GM19397 (cell line): ENCODE results near the gene CARD11.

Experiments used
- ATAC-seq: cut with Tn5 transposase; IDR thresholded peaks from one replicate; pipeline ENCODE4 v1.9.1; 2021; ENCODE audit warnings: mild to moderate bottlenecking, moderate library complexity; ENCODE audit not compliant: unreplicated experiment

Gene CARD11

DNA sequence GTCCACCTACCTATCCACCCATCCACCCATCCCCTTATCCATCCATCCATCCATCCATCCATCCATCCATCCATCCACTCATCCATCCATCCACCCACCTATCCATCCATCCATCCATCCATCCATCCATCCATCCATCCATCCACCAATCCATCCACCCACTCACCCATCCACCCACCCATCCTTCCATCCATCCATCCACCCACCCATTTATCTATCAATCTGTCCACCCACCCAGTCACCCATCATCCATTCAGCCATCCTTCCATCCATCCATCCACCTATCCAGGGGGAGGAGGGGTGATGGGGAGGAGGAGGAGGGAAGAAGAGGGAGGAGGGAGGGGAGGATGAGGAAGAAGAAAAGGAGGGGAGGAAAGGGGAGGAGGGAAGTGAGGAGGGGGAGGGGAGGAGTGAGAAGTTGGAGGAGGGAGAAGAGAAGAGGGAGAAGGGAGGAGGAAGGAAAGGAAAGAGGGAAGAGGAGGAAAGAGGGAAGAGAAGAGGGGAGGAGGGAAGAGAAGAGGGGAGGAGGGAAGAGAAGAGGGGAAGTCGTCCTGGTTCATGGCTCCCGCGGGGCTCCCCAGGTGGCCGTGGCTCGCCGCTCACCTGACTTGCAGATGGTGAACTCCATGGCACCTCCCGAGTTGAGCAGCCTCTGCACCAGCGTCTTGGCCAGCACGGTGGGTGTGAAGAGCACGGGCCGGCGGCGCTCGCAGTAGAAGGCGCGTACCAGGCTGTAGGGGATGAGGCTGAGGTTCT lies 130.8 kb downstream of the CARD11 start:
- no peak for ATAC-seq

GRCh38 chr7:2911466-2911865 lies 132.2 kb downstream of the CARD11 start:
- ATAC-seq = no peak

- ATAC-seq = no peak
These were observed 134.1 kb downstream of the CARD11 start for GRCh38 chr7:2909471-2910039.

- ATAC-seq = no peak
These were observed 134.6 kb downstream of the CARD11 start for GRCh38 chr7:2909043-2909442.

GRCh38 chr7:2908103-2908683 lies 135.5 kb downstream of the CARD11 start:
- ATAC-seq = no peak

- ATAC-seq = no peak
These were observed 137.3 kb downstream of the CARD11 start for GRCh38 chr7:2906197-2906931.

DNA sequence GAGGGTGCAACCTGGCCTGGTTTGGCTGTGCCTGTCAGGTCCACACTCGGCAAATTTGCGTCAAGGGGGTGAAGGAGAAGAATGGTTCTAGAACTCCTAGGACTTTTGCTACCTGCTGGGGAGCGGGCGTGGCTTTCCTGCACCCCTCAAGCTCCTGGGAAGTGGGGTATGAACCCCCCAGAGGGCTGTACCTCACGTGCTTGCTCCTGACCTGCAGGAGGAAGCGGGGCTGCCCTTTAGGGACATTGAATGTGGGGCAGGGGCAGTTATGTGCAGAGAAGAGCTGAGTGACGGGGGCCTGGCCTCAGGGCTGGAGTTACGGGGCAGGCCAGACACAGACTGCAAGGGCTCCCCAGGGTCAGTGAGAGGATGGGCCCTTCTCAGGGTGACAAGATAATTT lies 138.2 kb downstream of the CARD11 start:
- no peak for ATAC-seq

GRCh38 chr7:2905027-2905426 lies 138.6 kb downstream of the CARD11 start:
- ATAC-seq = no peak

DNA sequence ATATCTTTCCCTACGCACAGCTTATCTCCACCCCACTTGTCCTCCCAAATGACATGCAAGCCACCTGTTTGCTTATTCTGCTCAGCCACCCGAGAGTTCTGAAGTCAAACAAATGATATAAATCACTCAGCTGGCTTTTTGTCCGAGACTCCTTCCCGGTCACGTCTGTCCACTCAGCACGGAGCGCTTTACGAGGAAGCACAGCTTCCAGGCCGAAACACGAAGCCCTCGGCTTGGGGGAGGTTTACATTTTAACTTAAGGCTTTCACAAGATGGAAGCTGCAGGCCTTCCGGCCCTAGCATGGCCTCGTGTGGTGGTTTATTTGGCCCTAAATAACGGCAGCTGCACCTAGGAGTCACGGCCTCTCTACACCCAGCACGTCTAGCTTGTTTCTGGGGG lies 139.5 kb downstream of the CARD11 start:
- no peak for ATAC-seq

GRCh38 chr7:2903682-2904162 lies 139.9 kb downstream of the CARD11 start:
- ATAC-seq = no peak

DNA sequence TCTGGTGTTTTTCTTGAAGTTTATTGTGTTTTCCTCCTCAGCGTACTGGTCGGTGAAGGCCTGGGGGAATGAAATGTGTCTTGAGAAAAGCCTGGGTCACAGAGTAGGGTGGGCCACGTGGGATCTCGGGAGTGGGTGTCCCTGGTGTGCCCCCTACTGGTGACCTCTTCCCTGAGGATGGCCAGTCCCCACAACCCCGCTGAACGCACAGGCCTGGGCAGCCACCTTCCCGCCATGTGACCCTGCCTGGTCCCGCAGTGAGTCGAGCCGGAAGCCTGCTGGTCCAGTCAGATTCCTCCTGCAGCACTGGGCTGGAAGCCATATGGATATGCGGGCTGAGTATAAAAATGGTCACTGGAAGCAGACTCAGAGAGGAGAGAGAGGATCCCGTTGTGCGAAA lies 146.6 kb downstream of the CARD11 start:
- no peak for ATAC-seq

DNA sequence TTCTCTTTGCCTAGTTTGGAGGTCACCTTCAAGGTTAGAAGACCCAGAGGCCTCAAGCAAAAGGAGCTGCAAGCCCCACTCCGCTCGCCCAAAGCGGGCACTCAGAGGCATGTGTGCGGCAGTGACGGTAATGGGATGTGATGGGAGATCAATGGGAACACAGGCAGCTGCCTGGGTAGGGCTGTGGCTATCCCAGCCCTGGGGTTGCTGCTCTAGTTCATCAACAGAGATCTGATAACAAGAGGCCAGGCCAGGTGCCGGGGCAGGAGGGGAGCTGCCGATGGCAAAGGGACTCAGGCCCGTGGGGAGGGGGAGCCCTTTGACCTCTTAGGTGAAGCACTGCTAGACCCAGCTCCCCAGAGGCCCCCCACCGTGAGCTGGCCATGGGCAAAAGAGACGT lies 147.5 kb downstream of the CARD11 start:
- no peak for ATAC-seq

- peak; percentile 64 for ATAC-seq
These were observed 149.3 kb downstream of the CARD11 start for GRCh38 chr7:2894118-2894940.

DNA sequence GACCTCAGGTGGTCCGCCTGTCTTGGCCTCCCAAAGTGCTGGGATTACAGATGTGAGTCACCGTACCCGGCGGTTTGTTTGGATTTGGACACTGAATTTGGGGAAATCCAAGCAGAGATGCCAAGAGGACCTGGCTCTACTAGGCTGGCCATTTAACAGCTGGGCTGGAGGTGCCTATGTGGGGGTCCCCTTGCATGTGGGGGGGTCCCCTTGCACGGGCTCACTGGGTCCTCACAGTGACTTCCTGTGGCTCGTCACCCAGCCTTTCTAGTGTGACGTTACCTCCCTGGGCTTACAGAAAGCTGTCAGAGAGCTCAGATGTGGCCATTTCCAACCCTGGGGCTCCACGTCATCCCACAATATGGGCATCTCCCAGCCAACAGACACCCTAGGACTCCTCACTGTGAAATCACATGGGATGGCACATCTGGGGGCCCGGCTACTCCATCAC lies 150.2 kb downstream of the CARD11 start:
- no peak for ATAC-seq

- ATAC-seq = no peak
These were observed 151.1 kb downstream of the CARD11 start for GRCh38 chr7:2892549-2892948.

DNA sequence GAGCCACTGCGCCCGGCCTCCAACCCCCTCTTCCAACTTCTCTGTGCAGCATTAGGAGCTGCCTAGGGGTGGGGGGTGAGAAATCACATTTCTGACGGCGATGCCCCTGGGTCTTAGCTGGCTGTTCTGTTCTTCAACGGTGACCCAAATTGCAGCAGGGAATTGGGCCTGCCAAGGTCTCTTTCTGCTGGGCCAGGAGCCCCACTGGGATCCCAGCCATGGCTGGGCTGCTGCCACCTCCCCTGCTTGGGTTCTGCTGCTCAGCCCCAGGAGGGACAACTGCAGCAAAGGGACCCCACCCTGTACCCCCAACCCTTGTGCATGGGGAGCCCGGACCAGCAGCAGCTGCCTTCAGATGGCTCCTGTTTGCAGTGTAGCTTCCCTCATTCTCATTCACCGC lies 155.9 kb downstream of the CARD11 start:
- no peak for ATAC-seq

DNA sequence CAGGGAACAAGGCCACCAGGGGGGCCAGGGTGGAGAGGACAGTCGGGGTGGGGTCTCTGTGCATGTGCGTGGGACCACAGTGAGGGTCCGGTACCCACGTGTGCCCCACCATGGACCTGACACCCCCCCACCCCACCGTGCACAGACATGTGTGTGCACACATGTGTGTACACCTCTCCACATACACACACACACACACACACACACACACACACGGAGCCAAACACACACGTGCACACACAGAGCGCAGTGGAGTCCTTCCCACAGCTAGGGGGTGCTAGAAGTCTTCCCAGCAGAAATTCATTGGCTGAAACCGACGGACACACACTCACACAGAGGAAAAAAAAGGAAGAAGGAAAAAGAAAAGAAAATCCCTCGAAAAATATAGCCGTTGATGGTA lies 156.8 kb downstream of the CARD11 start:
- no peak for ATAC-seq

DNA sequence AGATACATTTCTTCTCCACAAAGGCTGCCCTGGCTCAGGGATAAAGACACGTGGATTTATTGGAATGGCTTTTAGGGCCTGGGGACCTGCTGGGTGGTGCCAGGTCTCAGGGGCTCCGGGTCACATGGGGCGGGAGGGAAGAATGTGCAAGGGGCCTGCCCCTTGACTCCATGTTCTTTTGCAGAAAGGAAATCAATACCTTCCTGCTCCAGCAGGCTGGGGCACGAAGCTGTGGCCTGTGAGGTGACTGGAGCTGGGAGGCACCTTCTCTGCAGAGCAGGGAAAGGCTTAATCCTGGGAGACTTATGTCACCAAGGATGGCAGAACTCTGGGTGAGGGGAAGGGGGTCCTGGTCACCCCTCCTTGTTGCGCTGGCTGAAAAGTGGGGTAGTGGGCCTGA lies 157.3 kb downstream of the CARD11 start:
- no peak for ATAC-seq

DNA sequence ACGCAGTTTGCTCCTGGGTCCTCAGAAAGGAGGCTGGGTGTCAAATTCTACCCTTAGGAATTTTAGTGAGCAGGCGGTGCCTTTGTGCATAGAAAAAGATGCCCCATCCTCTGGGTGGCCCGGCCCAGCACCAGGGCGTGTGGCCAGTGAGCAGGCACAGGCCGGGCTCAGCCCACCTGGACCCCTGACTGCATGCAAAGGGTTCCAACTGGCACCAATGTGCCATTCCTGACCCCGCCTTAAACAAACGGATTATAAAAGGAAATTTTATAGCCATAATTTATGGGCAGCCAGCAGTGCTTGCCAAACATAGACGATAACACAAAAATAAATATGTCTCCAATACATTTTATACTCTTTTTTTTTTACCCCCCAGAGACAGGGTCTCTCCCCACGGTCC lies 159.5 kb downstream of the CARD11 start:
- ATAC-seq = no peak

DNA sequence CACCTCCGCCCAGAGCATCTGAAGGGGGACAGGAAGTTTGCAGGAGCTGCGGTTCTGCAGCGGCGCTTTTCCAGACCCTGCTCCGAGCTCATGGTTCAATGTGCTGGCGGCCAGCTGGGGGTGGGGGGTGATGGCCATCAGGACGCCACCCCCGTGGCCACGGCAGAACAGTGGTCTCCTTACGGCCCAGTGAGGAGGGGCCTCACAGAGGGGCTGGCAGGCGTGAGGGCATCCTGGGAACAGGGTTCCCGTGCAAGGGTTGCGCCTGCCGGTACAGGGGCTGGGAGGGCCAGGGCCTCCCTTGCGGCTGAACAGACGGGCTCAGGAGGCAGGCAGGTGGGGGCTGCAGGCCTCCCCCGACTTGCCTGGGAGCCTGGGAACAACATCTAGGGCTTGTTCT lies 160.6 kb downstream of the CARD11 start:
- ATAC-seq = no peak

GRCh38 chr7:2882111-2882510 lies 161.6 kb downstream of the CARD11 start:
- no peak for ATAC-seq
